Neuronal stem cell (in vitro differentiated cells): ENCODE measurements around the gene HDAC7.
A peak's percentile ranks its signal among the peaks of the same experiment; 100 is the strongest.

Experiments used
- DNase-seq: peaks from one replicate; pipeline ENCODE4 v3.0.0-alpha.2; 2013; ENCODE audit warnings: low spot score
- H2AFZ ChIP-seq: one replicate; pipeline ENCODE4 v1.6.1; 2013; ENCODE audit warnings: mild to moderate bottlenecking, low read length, inconsistent platforms
- H2AK5ac ChIP-seq: 2 replicates; pipeline ENCODE4 v1.6.1; 2013; ENCODE audit warnings: low read depth, mild to moderate bottlenecking, inconsistent platforms, low read length, moderate library complexity, mixed read lengths
- H2BK120ac ChIP-seq: 2 replicates; pipeline ENCODE4 v1.6.1; 2013; ENCODE audit warnings: low read depth, mild to moderate bottlenecking, inconsistent platforms, low read length, moderate library complexity, mixed read lengths
- H2BK12ac ChIP-seq: one replicate; pipeline ENCODE4 v1.6.1; 2013; ENCODE audit warnings: low read length, inconsistent platforms
- H2BK15ac ChIP-seq: 2 replicates; pipeline ENCODE4 v1.6.1; 2013; ENCODE audit warnings: mild to moderate bottlenecking, low read length, inconsistent platforms, mixed read lengths
- H2BK5ac ChIP-seq: one replicate; pipeline ENCODE4 v1.6.1; 2013; ENCODE audit warnings: inconsistent platforms, mild to moderate bottlenecking, low read length, moderate library complexity
- H3K14ac ChIP-seq: one replicate; pipeline ENCODE4 v1.6.1; 2013; ENCODE audit warnings: low read length, inconsistent platforms
- H3K18ac ChIP-seq: 2 replicates; pipeline ENCODE4 v1.6.1; 2013; ENCODE audit warnings: low read length, inconsistent platforms
- H3K23ac ChIP-seq: 2 replicates; pipeline ENCODE4 v1.6.1; 2013; ENCODE audit warnings: low read depth, mild to moderate bottlenecking, mixed read lengths, low read length, inconsistent platforms; ENCODE audit not compliant: poor library complexity
- H3K27ac ChIP-seq: replicated peaks from 3 replicates; pipeline ENCODE4 v1.5.1; 2013; ENCODE audit warnings: low read length, inconsistent platforms
- H3K27me3 ChIP-seq, 3 experiments: 2 replicates each; pipeline ENCODE4 v1.6.1; 2013; ENCODE audit warnings: low read length in 3 of 3, mild to moderate bottlenecking in 2 of 3, inconsistent platforms in 1 of 3, low read depth in 1 of 3, mixed read lengths in 1 of 3, moderate library complexity in 1 of 3; ENCODE audit not compliant: control insufficient read depth in 3 of 3, insufficient read depth in 3 of 3
- H3K36me3 ChIP-seq, 2 donors: replicated peaks in 1 of 2; 2 replicates each; pipeline ENCODE4 v1.6.1; 2013; ENCODE audit warnings: low read length in 2 of 2; ENCODE audit not compliant: control insufficient read depth in 2 of 2, insufficient read depth in 2 of 2
- H3K4ac ChIP-seq: 2 replicates; pipeline ENCODE4 v1.6.1; 2013; ENCODE audit warnings: inconsistent platforms, mild to moderate bottlenecking, low read length, moderate library complexity
- H3K4me1 ChIP-seq, 2 donors: 1 replicate in 1 of 2; 2 replicates in 1 of 2; pipeline ENCODE4 v1.6.1; 2013; ENCODE audit warnings: low read length in 2 of 2, low read depth in 1 of 2; ENCODE audit not compliant: control insufficient read depth in 2 of 2, insufficient read depth in 1 of 2
- H3K4me2 ChIP-seq: one replicate; pipeline ENCODE4 v1.6.1; 2013; ENCODE audit warnings: mild to moderate bottlenecking, low read length, inconsistent platforms; ENCODE audit not compliant: insufficient read depth, poor library complexity, severe bottlenecking
- H3K4me3 ChIP-seq, 2 donors: 2 replicates each; pipeline ENCODE4 v1.5.1; 2013; ENCODE audit warnings: low read length in 2 of 2, mild to moderate bottlenecking in 2 of 2, inconsistent platforms in 1 of 2, moderate library complexity in 1 of 2
- H3K79me1 ChIP-seq: one replicate; pipeline ENCODE4 v1.6.1; 2013; ENCODE audit warnings: low read depth, mild to moderate bottlenecking, inconsistent platforms, low read length, moderate library complexity
- H3K9ac ChIP-seq: one replicate; pipeline ENCODE4 v1.6.1; 2013; ENCODE audit warnings: mild to moderate bottlenecking, low read depth, low read length, inconsistent platforms; ENCODE audit not compliant: poor library complexity
- H3K9me3 ChIP-seq, 2 donors: replicated peaks in 1 of 2; 2 replicates each; pipeline versions ENCODE3 to v1.6.1; 2013; ENCODE audit warnings: low read length in 2 of 2, mild to moderate bottlenecking in 2 of 2, inconsistent platforms in 1 of 2, low read depth in 1 of 2, mixed read lengths in 1 of 2, moderate library complexity in 1 of 2; ENCODE audit not compliant: control insufficient read depth in 2 of 2, insufficient read depth in 1 of 2
- H4K8ac ChIP-seq: one replicate; pipeline ENCODE4 v1.6.1; 2013; ENCODE audit warnings: low read depth, mild to moderate bottlenecking, inconsistent platforms, low read length, moderate library complexity
- H4K91ac ChIP-seq: one replicate; pipeline ENCODE4 v1.6.1; 2013; ENCODE audit warnings: low read length, low read depth, mild to moderate bottlenecking, inconsistent platforms; ENCODE audit not compliant: poor library complexity
- WGBS, 2 donors: extraction: QIAGEN DNeasy Blood & Tissue Kit; methylation state at CpG; one replicate each; pipeline ENCODE4 v1.1.7; 2013; ENCODE audit warnings: missing lambda C conversion rate in 2 of 2, mixed read lengths in 1 of 2; ENCODE audit not compliant: insufficient read length in 2 of 2, insufficient replicate concordance in 1 of 2; ENCODE audit errors: extremely low coverage in 2 of 2; 5-methylcytosine and 5-hydroxymethylcytosine counted together

HDAC7 gene

DNA sequence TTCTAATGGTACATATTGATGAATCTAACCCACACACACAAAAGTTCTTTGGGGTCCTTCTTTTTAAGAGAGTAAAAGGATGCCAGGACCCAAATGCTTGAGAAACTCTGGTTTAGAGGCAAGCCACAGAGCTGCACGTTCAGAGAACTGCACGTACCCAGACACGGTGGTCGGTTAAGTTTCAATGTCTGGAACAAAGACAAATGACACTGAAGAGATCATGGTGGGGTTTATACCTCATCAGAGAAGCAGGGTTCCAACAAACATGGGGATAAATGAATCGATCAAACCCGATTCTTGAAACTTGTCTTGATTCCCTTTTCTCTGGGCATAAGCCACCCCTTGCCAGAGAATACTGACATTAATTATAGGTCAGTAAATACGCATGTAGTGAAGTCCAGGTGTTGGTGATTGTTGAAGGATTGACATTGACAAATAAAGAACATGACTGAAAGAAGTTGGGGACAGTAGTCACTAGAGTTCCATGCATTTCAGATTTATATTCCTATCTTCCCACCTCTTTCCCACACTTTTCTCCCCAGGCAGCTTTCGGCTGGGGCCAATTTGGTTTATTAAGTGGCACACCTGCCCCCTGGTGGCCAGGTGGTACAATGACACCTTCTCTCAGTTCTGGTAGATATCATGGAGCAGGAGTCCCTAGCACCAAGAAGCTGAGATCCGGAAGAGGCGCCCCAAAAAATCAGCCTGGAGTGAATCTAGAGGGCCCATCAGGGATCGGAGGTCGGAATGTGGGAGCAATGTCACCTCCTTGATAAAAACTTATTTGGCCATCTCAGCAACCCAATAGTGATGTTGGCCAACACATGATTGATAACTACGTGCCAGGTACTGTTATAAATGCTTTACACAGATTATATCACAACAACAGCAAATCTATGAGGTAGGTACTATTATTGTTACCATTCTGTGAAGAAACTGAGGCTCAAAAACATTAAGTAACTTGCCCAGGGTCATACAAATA, 17.8 kb upstream of the HDAC7 start:
- peaks cover 0 to 17% (median 0%) of the 10 kb centered on the region in 3 experiments for H3K27me3 ChIP-seq
- no peak overlapping the region for H2BK15ac ChIP-seq
- no peak overlapping the region for H2BK12ac ChIP-seq
- H4K8ac ChIP-seq = no peak overlapping the region
- H3K9me3 ChIP-seq = no peaks in the 10 kb centered on the region
- no peaks in the 10 kb centered on the region for H3K36me3 ChIP-seq
- H3K4me3 ChIP-seq = no peak overlapping the region
- peak; percentile 66 for DNase-seq
- H2BK120ac ChIP-seq = no peak overlapping the region
- no peak overlapping the region for H3K4me2 ChIP-seq
- no peak overlapping the region for H3K14ac ChIP-seq
- H4K91ac ChIP-seq = no peak overlapping the region
- no peak overlapping the region for H2BK5ac ChIP-seq
- peaks cover 7 to 29% of the 10 kb centered on the region in 2 donors for H3K4me1 ChIP-seq
- no peak overlapping the region for H2AFZ ChIP-seq
- no peak overlapping the region for H3K4ac ChIP-seq
- no peak overlapping the region for H2AK5ac ChIP-seq
- no peak overlapping the region for H3K18ac ChIP-seq
- no peaks in the 10 kb centered on the region for H3K79me1 ChIP-seq
- no peak overlapping the region for H3K27ac ChIP-seq
- no peak overlapping the region for H3K23ac ChIP-seq
- H3K9ac ChIP-seq = no peak overlapping the region
- no CpG with 5 or more reads among the region's 13 CpGs for WGBS, 2 donors

DNA sequence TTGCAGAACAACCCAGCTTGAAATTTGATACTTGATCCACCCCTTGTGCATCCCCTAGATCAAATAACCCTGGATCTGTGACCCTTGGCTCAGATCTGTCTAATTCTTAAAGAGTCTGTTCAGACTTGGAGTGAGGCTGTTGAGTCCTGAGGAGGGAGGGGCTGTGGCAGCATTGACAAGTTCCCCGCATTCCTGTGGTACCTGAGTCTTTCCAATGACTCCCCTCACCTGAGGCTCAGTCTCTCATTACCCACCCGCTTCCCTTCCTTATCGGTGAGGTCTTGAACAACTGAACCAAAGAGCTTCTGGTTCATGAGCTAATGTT, 16.1 kb upstream of the HDAC7 start:
- H3K27me3 ChIP-seq = peaks cover 0 to 9% (median 0%) of the 10 kb centered on the region in 3 experiments
- no peak overlapping the region for H3K14ac ChIP-seq
- H3K9me3 ChIP-seq = no peaks in the 10 kb centered on the region
- no peak overlapping the region for H3K4ac ChIP-seq
- no peak overlapping the region for H2BK120ac ChIP-seq
- H3K18ac ChIP-seq = no peak overlapping the region
- H3K23ac ChIP-seq = no peak overlapping the region
- no peaks in the 10 kb centered on the region for H3K79me1 ChIP-seq
- H2BK15ac ChIP-seq = no peak overlapping the region
- peaks cover 7 to 29% of the 10 kb centered on the region in 2 donors for H3K4me1 ChIP-seq
- no peaks in the 10 kb centered on the region for H3K36me3 ChIP-seq
- peak overlapping the region; percentile 51 for H2AFZ ChIP-seq
- no peak overlapping the region for H3K27ac ChIP-seq
- no peak overlapping the region for H3K4me2 ChIP-seq
- no CpG with 5 or more reads among the region's 3 CpGs for WGBS, 2 donors
- no peak overlapping the region for H3K4me3 ChIP-seq
- no peak for DNase-seq
- H4K8ac ChIP-seq = no peak overlapping the region
- no peak overlapping the region for H4K91ac ChIP-seq
- H2BK5ac ChIP-seq = no peak overlapping the region
- H2AK5ac ChIP-seq = no peak overlapping the region
- H3K9ac ChIP-seq = no peak overlapping the region
- no peak overlapping the region for H2BK12ac ChIP-seq

- H3K9ac ChIP-seq = no peak overlapping the region
- no peak overlapping the region for H4K91ac ChIP-seq
- WGBS, 2 donors = no CpG with 5 or more reads among the region's 12 CpGs
- H3K27me3 ChIP-seq = peaks cover 0 to 7% (median 0%) of the 10 kb centered on the region in 3 experiments
- H3K23ac ChIP-seq = peak overlapping the region; percentile 10
- H3K4me2 ChIP-seq = no peak overlapping the region
- no peak overlapping the region for H3K4me3 ChIP-seq
- H3K4me1 ChIP-seq = peaks cover 7 to 29% of the 10 kb centered on the region in 2 donors
- no peak for DNase-seq
- H2BK15ac ChIP-seq = peak overlapping the region; percentile 51
- no peaks in the 10 kb centered on the region for H3K79me1 ChIP-seq
- H2AK5ac ChIP-seq = peak overlapping the region; percentile 88
- peak overlapping the region; percentile 36 for H2BK120ac ChIP-seq
- H3K4ac ChIP-seq = no peak overlapping the region
- peak overlapping the region; percentile 51 for H2AFZ ChIP-seq
- peak overlapping the region; percentile 0 for H2BK5ac ChIP-seq
- no peaks in the 10 kb centered on the region for H3K9me3 ChIP-seq
- no peak overlapping the region for H4K8ac ChIP-seq
- no peak overlapping the region for H3K14ac ChIP-seq
- peak overlapping the region; percentile 88 for H3K18ac ChIP-seq
- H2BK12ac ChIP-seq = no peak overlapping the region
- no peaks in the 10 kb centered on the region for H3K36me3 ChIP-seq
- H3K27ac ChIP-seq = peak overlapping the region; percentile 25
Observed at GRCh38 chr12:47835006-47835830, 15.5 kb upstream of the HDAC7 start.
